Activated CD8-positive, alpha-beta T cell treated with anti-CD3 and anti-CD28 coated beads for 36 hours (primary cell): Measurements from ENCODE around the gene FAM83C. TPM values are rescaled to one million over a fixed set of nuclear protein-coding genes. Genes with fewer than 3 reads are reported as not detected.
A peak's percentile ranks its signal among the peaks of the same experiment; 100 is the strongest.

Source experiments
- ATAC-seq: fragments of 200-7000 bp; cut with Tn5 transposase; one replicate; pipeline ENCODE4 v1.10.0; 2021; ENCODE audit warnings: mild to moderate bottlenecking, moderate library complexity
- CTCF ChIA-PET: fragments of 350-600 bp; sonication (Branson Sonifier 250); formaldehyde crosslinking; loops from one replicate; lab custom pipeline; 2021; ENCODE audit warnings: antibody characterized with exemption; lab: Charles Lee
- POLR2A ChIA-PET: fragments of 350-600 bp; sonication (Branson Sonifier 250); formaldehyde crosslinking; loops from one replicate; lab custom pipeline; 2021; ENCODE audit warnings: antibody characterized with exemption; lab: Charles Lee
- DNase-seq: peaks from one replicate; pipeline ENCODE4 v3.0.0-alpha.2; 2020
- H3K27ac Mint-ChIP-seq: one replicate; pipeline ENCODE4 v1.8.0; 2021; ENCODE audit warnings: mild to moderate bottlenecking, mixed read lengths
- H3K27me3 Mint-ChIP-seq: one replicate; pipeline ENCODE4 v1.8.0; 2021; ENCODE audit warnings: mixed read lengths
- H3K36me3 Mint-ChIP-seq: one replicate; pipeline ENCODE4 v1.8.0; 2021; ENCODE audit warnings: low read depth, mixed read lengths
- H3K4me1 Mint-ChIP-seq: one replicate; pipeline ENCODE4 v1.8.0; 2021; ENCODE audit warnings: low read depth, mixed read lengths
- H3K4me3 Mint-ChIP-seq: one replicate; pipeline ENCODE4 v1.8.0; 2021; ENCODE audit warnings: mild to moderate bottlenecking, moderate library complexity, mixed read lengths
- H3K9me3 Mint-ChIP-seq: one replicate; pipeline ENCODE4 v1.8.0; 2021; ENCODE audit warnings: mixed read lengths
- intact Hi-C: fragments of 100-400 bp; cut with micrococcal nuclease; formaldehyde crosslinking; loops from one replicate; pipeline ENCODE4 v1.10.0; 2022
- total RNA-seq, 2 experiments: library from RNA; stranded (reverse); gene quantifications; one replicate each; pipeline ENCODE4 v1.2.3, GENCODE V29; 2021
- TF ChIP-seq, protein P1 (sequence below): fragments of 200-600 bp; IDR thresholded peaks from one replicate; pipeline ENCODE4 v1.8.0; 2022; ENCODE audit warnings: antibody characterized with exemption, mild to moderate bottlenecking

The FAM83C gene
- total RNA-seq, 2 experiments from 2014 or later, result not detected

DNA sequence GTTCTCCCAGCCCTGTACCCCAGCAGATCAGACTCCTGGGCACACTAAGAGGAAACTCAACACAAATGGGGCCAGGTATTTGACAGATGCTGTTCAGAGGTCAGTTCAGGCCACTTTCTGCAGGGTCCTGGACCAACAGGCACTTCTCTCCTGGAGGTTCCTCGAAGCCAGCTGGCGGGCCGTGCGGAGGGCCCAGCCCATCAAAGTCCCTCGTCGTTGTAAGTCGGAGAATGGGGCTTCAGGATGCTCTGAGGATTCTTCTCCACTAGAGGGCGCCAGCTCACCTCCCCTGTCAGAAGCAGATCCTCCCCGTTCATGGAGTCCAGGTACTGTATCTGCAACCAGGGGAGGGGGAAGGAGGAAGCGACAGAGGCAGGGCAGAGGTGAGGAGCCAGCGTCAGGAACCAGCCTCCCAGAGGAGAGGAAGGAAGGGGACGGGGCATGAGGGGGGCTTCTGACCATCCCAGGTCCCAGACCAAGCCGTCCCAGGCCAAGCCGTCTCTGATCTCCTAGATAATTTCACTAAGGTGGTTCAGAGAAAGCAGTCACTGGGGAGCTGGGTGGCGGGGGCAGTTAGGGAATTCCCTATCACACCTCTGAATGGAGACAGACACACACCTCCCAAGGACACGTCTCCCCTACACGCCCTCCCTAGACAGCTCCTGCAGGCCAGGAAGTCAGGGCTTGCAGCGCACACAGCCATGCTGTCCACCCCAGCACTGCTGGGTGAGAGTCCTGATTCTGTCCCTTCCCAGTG is 11.7 kb upstream of the FAM83C start:
- no peaks in the 10 kb centered on the region for H3K27me3 Mint-ChIP-seq
- no peak overlapping the region for H3K4me3 Mint-ChIP-seq
- intact Hi-C loops, result loop anchor here (5.0 kb wide), 1 partner anchor 143 kb away; no protein-coding TSS in a partner anchor
- peak overlapping the region; percentile 50 for H3K27ac Mint-ChIP-seq
- POLR2A ChIA-PET, result interaction anchor here (0.9 to 1.7 kb wide), 8 partner anchors 13 to 144 kb away, joined by 3 to 5 read pairs (median 4); partner anchors contain the start of gene UQCC1
- ATAC-seq (peak; percentile 64), DNase-seq (peak; percentile 94)
- CTCF ChIA-PET, result interaction anchor here (0.6 to 8.8 kb wide), 38 partner anchors 10 to 158 kb away, joined by 3 to 91 read pairs (median 7); partner anchors contain the start of genes CEP250, EDEM2, EIF6 and FAM83C
- TF ChIP-seq, protein P1, sequence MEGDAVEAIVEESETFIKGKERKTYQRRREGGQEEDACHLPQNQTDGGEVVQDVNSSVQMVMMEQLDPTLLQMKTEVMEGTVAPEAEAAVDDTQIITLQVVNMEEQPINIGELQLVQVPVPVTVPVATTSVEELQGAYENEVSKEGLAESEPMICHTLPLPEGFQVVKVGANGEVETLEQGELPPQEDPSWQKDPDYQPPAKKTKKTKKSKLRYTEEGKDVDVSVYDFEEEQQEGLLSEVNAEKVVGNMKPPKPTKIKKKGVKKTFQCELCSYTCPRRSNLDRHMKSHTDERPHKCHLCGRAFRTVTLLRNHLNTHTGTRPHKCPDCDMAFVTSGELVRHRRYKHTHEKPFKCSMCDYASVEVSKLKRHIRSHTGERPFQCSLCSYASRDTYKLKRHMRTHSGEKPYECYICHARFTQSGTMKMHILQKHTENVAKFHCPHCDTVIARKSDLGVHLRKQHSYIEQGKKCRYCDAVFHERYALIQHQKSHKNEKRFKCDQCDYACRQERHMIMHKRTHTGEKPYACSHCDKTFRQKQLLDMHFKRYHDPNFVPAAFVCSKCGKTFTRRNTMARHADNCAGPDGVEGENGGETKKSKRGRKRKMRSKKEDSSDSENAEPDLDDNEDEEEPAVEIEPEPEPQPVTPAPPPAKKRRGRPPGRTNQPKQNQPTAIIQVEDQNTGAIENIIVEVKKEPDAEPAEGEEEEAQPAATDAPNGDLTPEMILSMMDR, result peak; percentile 91
- peaks cover 54% of the 10 kb centered on the region for H3K4me1 Mint-ChIP-seq
- H3K36me3 Mint-ChIP-seq, result peaks cover 5% of the 10 kb centered on the region
- H3K9me3 Mint-ChIP-seq, result no peaks in the 10 kb centered on the region

DNA sequence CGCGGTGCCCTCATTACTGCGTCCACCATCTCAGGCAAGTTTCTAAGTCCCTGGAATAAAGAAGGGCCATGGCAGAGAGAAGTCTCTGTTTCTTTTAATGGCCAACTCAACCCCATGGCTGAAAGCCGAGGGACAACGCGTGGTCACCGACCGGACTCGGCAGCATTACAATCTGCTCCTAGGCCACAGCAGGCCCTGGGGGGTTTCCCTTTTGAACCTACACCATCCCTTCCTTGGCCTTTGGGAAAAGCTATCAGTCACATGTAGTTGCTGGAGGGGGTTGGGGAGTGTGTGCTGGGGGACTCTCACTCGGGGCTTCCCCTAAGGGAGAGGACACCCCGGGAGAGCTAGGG is 11.1 kb upstream of the FAM83C start:
- no peak overlapping the region for H3K4me3 Mint-ChIP-seq
- peak overlapping the region; percentile 50 for H3K27ac Mint-ChIP-seq
- ATAC-seq (no peak), DNase-seq (no peak)
- peaks cover 5% of the 10 kb centered on the region for H3K36me3 Mint-ChIP-seq
- ChIA-PET CTCF (interaction anchor here (0.7 to 8.8 kb wide), 34 partner anchors 9 to 157 kb away, joined by 3 to 91 read pairs (median 7); partner anchors contain the start of genes CEP250, EDEM2, EIF6 and FAM83C), POLR2A (interaction anchor here (0.9 to 1.7 kb wide), 6 partner anchors 12 to 144 kb away, joined by 3 to 5 read pairs (median 4); partner anchors contain the start of gene UQCC1)
- H3K27me3 Mint-ChIP-seq, result no peaks in the 10 kb centered on the region
- H3K9me3 Mint-ChIP-seq, result no peaks in the 10 kb centered on the region
- TF ChIP-seq, protein P1, result no peak
- peaks cover 54% of the 10 kb centered on the region for H3K4me1 Mint-ChIP-seq
- intact Hi-C loops, result loop anchor here (5.0 kb wide), 1 partner anchor 144 kb away; no protein-coding TSS in a partner anchor

DNA sequence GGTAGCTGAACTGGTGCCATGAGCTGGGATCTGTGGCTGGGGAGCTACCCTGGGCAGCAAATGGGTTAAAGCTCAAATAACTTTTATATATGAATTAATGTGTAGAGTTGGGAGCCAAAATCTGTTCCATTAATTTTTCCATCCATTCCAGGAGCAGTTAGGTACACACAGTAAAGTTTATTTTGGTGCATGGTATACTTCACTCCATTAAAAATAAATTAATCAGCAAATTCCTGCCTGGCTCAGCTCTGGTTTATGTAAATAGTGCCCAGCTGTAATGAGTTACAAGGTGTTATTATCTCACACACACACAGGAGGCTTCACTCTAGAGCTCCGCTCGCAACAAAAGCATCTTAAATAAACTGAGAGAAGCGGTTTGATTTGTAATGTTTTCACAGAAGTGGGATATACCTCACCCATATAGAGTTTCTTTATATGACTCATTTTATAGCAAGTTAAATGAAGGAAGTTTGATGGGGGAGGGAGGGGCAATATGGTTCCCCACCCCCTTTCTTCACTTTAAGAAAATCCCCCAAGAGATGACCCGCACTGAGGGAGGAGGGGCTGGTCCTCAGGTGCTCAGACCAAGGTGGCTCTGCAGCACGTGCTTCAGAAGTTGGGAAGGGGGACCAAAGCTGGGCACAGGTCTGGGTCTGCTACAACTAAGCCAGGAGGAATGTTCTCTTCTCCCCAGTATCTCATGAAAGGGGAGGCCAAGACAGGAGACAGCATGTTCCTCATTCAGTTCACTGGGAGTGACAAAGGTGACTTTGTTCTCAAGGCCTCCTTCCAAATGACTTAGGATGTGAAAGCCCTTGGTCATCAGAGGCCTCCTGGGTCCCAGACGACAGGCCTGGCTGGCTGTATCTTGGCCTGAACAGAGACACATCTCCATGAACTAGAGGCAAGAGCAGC is 10.5 kb upstream of the FAM83C start:
- Mint-ChIP-seq H3K27me3 (no peaks in the 10 kb centered on the region), H3K4me1 (peaks cover 50% of the 10 kb centered on the region), H3K4me3 (no peak overlapping the region), H3K9me3 (no peaks in the 10 kb centered on the region), H3K27ac (peak overlapping the region; percentile 47), H3K36me3 (peaks cover 5% of the 10 kb centered on the region)
- no peak for DNase-seq
- POLR2A ChIA-PET, result interaction anchor here (0.9 to 1.7 kb wide), 5 partner anchors 13 to 109 kb away, joined by 3 to 5 read pairs (median 5); partner anchors contain the start of genes EIF6 and UQCC1
- intact Hi-C loops, result loop anchor here (5.0 kb wide), 1 partner anchor 145 kb away; no protein-coding TSS in a partner anchor
- TF ChIP-seq, protein P1, result no peak
- no peak for ATAC-seq
- CTCF ChIA-PET, result interaction anchor here (0.8 to 8.8 kb wide), 22 partner anchors 8 to 153 kb away, joined by 3 to 91 read pairs (median 8); partner anchors contain the start of genes CEP250, EIF6, GDF5 and MMP24OS

DNA sequence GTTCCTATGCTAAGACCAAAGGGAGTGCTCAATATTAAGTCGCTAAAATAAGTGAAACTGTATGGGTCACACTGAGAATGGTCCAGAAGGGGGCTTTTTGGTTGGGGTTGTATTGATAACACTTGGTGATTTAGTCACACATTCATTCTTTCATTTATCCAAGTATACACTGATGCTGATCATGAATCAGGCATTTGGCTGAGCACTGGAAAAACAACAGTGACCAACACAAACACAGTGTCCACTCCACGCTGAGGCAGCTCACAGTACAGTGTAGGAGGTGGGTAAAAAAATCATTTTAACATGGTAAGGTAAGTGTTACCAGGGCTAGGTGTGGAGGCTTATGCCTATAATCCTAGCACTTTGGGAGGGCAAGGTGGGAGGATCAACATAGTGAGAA is 9.2 kb upstream of the FAM83C start:
- intact Hi-C loops, result loop anchor here (5.0 kb wide), 1 partner anchor 146 kb away; no protein-coding TSS in a partner anchor
- peaks cover 5% of the 10 kb centered on the region for H3K36me3 Mint-ChIP-seq
- no peaks in the 10 kb centered on the region for H3K9me3 Mint-ChIP-seq
- ATAC-seq (no peak), DNase-seq (no peak)
- H3K27ac Mint-ChIP-seq, result no peak overlapping the region
- peaks cover 40% of the 10 kb centered on the region for H3K4me1 Mint-ChIP-seq
- TF ChIP-seq, protein P1, result no peak
- CTCF ChIA-PET, result interaction anchor here (0.6 to 8.8 kb wide), 3 partner anchors 28 to 561 kb away, joined by 3 to 91 read pairs (median 85); no protein-coding TSS in a partner anchor
- POLR2A ChIA-PET, result interaction anchor here (1.7 kb wide), 2 partner anchors 12 to 17 kb away, joined by 4 to 5 read pairs; partner anchors contain the start of gene EIF6
- no peaks in the 10 kb centered on the region for H3K27me3 Mint-ChIP-seq
- no peak overlapping the region for H3K4me3 Mint-ChIP-seq
